OCI-LY1 (cell line): Measurements from ENCODE around the gene ZNF484.
"Not testable (repeated sequence)": the region's sequence is repeated elsewhere in the genome, so short reads cannot be mapped to it uniquely, and the experiment has no call there.

Experiments used
- H2AFZ ChIP-seq: fragments of 200-600 bp; sonication (generic), shearing (Covaris generic); 2 replicates; pipeline ENCODE4 v1.6.0; 2014; ENCODE audit warnings: antibody characterized with exemption, mild to moderate bottlenecking, low read length
- H3F3A ChIP-seq: fragments of 200-600 bp; sonication (generic), shearing (Covaris generic); 2 replicates; pipeline ENCODE4 v1.6.0; 2014; ENCODE audit warnings: mild to moderate bottlenecking, antibody characterized with exemption, low read length, moderate library complexity; ENCODE audit not compliant: insufficient read depth
- H3K27ac ChIP-seq: fragments of 200-600 bp; sonication (generic); 2 replicates; pipeline ENCODE4 v1.5.1; 2014; ENCODE audit warnings: low read length, mixed run types, mild to moderate bottlenecking, low read depth; ENCODE audit not compliant: poor library complexity, severe bottlenecking
- H3K27me3 ChIP-seq: fragments of 200-600 bp; sonication (generic); 2 replicates; pipeline ENCODE4 v1.6.0; 2014; ENCODE audit warnings: antibody characterized with exemption, mild to moderate bottlenecking, low read length, moderate library complexity; ENCODE audit not compliant: insufficient read depth
- H3K36me3 ChIP-seq: fragments of 200-600 bp; sonication (generic); 2 replicates; pipeline ENCODE4 v1.6.1; 2014; ENCODE audit warnings: mild to moderate bottlenecking, antibody characterized with exemption, low read length, moderate library complexity, mixed read lengths; ENCODE audit not compliant: insufficient read depth
- H3K4me1 ChIP-seq: fragments of 200-600 bp; sonication (generic); 2 replicates; pipeline ENCODE4 v1.5.1; 2014; ENCODE audit warnings: mild to moderate bottlenecking, low read length, moderate library complexity; ENCODE audit not compliant: insufficient read depth, severe bottlenecking
- H3K4me2 ChIP-seq: fragments of 200-600 bp; sonication (generic), shearing (Covaris generic); 2 replicates; pipeline ENCODE4 v1.6.1; 2014; ENCODE audit warnings: low read length
- H3K4me3 ChIP-seq: fragments of 200-600 bp; sonication (generic); 2 replicates; pipeline ENCODE4 v1.5.1; 2014; ENCODE audit warnings: low read length, low read depth, mild to moderate bottlenecking, mixed read lengths; ENCODE audit not compliant: poor library complexity, severe bottlenecking
- H3K79me2 ChIP-seq: fragments of 200-600 bp; shearing (Covaris generic); 2 replicates; pipeline ENCODE4 v1.6.1; 2016; ENCODE audit warnings: mixed run types, low read length, mixed read lengths; ENCODE audit not compliant: insufficient read depth
- H3K9ac ChIP-seq: fragments of 200-600 bp; sonication (generic), shearing (Covaris generic); 2 replicates; pipeline ENCODE4 v1.6.1; 2014; ENCODE audit warnings: mild to moderate bottlenecking, low read length, mixed read lengths
- H3K9me2 ChIP-seq: fragments of 200-600 bp; sonication (generic), shearing (Covaris generic); 2 replicates; pipeline ENCODE4 v1.6.1; 2014; ENCODE audit warnings: low read depth, mild to moderate bottlenecking, low read length, mixed read lengths
- H3K9me3 ChIP-seq: fragments of 200-600 bp; shearing (Covaris generic); 2 replicates; pipeline ENCODE4 v1.6.1; 2014; ENCODE audit warnings: low read length, mixed read lengths
- H4K20me1 ChIP-seq: fragments of 200-600 bp; sonication (generic), shearing (Covaris generic); 2 replicates; pipeline ENCODE4 v1.6.0; 2016; ENCODE audit warnings: mild to moderate bottlenecking, low read length; ENCODE audit not compliant: insufficient read depth
- EZH2 ChIP-seq: fragments of 200-600 bp; sonication (generic), shearing (Covaris generic); IDR thresholded peaks from 2 replicates; pipeline ENCODE4 v1.8.0; 2017; ENCODE audit warnings: borderline replicate concordance, mixed run types, mild to moderate bottlenecking, antibody characterized with exemption, low read length, moderate library complexity, mixed read lengths
- TF ChIP-seq, protein P1 (sequence below): fragments of 200-600 bp; sonication (generic), shearing (Covaris generic); IDR thresholded peaks from 2 replicates; pipeline ENCODE4 v1.5.1; 2017; ENCODE audit warnings: mild to moderate bottlenecking, antibody characterized with exemption, low read length, moderate library complexity, mixed read lengths

ZNF484 gene

DNA sequence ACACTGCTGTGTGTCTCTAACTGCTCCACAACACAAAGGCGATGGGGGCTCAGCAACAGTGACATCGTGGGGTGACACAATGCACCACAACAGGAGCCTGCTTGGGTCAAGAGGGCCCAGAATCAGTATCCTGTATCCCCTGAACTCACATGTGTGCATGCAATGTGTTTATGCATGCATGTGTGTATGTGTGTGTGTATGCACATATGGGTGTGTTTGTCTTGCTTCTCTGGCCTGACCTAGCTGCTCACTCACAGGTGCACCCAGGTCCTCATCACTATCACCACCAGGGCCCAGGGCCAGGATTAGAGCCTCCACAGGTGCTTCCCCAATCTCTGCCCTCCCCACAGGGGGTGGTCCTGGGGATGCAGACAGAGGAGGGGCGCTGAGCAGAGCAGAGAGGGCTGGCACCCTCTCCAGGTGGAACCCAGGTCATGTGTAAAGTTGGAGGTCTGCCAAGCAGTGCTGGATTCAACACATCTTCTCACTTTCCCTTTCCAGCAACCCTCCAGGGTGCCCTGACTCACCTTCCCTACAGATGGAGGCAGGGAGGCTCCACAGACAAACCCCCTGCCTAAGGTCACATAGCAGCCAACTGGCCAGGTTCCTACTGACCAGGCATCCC, 18.1 kb upstream of the ZNF484 start:
- Histone ChIP-seq H4K20me1 (no peaks in the 10 kb centered on the region), H3F3A (no peaks in the 10 kb centered on the region), H3K9ac (no peak overlapping the region), H3K27me3 (no peaks in the 10 kb centered on the region), H3K4me2 (no peak overlapping the region), H3K79me2 (no peaks in the 10 kb centered on the region), H2AFZ (no peak overlapping the region), H3K36me3 (no peaks in the 10 kb centered on the region), H3K27ac (no peak overlapping the region), H3K9me3 (no peaks in the 10 kb centered on the region), H3K9me2 (no peaks in the 10 kb centered on the region), H3K4me3 (no peak overlapping the region), H3K4me1 (no peaks in the 10 kb centered on the region)
- TF ChIP-seq, protein P1, sequence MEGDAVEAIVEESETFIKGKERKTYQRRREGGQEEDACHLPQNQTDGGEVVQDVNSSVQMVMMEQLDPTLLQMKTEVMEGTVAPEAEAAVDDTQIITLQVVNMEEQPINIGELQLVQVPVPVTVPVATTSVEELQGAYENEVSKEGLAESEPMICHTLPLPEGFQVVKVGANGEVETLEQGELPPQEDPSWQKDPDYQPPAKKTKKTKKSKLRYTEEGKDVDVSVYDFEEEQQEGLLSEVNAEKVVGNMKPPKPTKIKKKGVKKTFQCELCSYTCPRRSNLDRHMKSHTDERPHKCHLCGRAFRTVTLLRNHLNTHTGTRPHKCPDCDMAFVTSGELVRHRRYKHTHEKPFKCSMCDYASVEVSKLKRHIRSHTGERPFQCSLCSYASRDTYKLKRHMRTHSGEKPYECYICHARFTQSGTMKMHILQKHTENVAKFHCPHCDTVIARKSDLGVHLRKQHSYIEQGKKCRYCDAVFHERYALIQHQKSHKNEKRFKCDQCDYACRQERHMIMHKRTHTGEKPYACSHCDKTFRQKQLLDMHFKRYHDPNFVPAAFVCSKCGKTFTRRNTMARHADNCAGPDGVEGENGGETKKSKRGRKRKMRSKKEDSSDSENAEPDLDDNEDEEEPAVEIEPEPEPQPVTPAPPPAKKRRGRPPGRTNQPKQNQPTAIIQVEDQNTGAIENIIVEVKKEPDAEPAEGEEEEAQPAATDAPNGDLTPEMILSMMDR, result no peak
- TF ChIP-seq EZH2, result no peak

DNA sequence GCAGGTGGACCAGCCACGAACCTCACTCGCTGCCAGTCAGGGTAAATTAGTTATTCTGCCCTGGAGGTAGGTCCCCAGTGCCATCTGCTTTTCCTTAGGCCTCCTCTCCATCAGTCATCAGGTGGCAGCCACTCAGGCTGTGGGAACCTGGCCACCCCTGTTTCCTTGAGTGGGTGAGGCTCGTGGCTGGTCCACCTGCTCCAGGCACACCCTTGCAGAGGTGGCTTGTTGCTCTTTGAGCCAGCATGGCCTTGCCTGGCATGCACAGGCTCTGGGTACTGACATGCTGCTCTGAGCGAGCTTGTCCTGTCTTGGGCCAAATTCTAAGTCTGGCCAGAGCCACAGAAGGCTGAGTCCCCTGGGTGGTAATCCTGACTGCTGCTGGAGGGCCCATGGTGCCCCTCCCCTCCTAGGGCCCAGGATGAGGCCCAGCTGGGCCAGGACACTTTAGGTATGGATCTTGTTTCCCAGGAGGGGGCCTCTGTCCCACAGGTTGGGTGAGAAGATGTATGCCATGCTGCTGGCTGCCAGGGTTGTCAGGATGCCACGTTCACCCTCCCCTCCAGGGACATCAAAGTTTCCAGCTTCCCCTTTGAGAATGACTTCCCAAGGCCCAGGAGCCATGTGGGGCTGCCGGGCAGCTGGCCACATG, 17.0 kb upstream of the ZNF484 start:
- H3K79me2 ChIP-seq, result no peaks in the 10 kb centered on the region
- no peak overlapping the region for H3K27ac ChIP-seq
- TF ChIP-seq EZH2, result no peak
- TF ChIP-seq, protein P1, result no peak
- no peaks in the 10 kb centered on the region for H3K4me1 ChIP-seq
- H4K20me1 ChIP-seq, result no peaks in the 10 kb centered on the region
- H2AFZ ChIP-seq, result no peak overlapping the region
- H3K4me2 ChIP-seq, result no peak overlapping the region
- H3K4me3 ChIP-seq, result no peak overlapping the region
- H3K27me3 ChIP-seq, result no peaks in the 10 kb centered on the region
- H3F3A ChIP-seq, result no peaks in the 10 kb centered on the region
- no peaks in the 10 kb centered on the region for H3K9me2 ChIP-seq
- no peaks in the 10 kb centered on the region for H3K36me3 ChIP-seq
- H3K9ac ChIP-seq, result no peak overlapping the region
- no peaks in the 10 kb centered on the region for H3K9me3 ChIP-seq

DNA sequence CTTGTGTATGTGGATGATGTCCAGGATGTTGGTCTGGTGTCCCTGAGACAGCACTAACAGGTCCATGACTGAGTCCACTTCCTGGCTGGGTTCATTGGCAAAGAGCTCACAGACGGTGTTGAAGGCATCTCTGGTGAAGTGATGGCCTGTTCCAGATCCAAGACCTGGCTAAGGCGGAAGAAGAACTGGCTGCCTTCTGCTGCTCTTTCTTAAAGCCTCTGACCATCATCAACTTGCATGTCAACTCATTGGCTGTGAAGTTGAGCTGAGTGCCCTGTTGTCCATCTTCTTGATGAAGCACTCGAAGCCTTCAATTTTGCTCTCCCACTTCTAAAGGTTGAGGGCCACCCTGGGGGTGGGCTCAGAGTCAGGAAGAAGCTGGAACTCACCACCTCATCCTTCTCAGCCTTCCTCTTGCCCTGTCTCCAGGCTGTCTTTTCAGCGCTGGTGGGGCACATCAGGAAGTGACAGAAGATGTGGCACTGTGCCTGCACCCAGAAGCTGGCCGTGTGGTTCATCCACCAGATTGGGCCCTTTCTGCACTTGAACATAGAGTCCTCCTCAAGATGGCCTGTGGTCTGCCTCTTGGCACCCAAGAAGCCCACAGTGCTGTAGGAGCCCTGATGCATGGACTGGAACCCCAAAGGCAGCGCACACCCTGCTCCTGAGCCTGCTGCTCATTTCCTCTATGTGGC, 16.2 kb upstream of the ZNF484 start:
- not testable (repeated sequence) for H3K36me3 ChIP-seq, H3K79me2 ChIP-seq, H3K9ac ChIP-seq, H3K27me3 ChIP-seq, H3K27ac ChIP-seq, H2AFZ ChIP-seq, H4K20me1 ChIP-seq, H3K9me3 ChIP-seq, H3K4me1 ChIP-seq, H3K9me2 ChIP-seq, H3K4me3 ChIP-seq, H3F3A ChIP-seq, H3K4me2 ChIP-seq

DNA sequence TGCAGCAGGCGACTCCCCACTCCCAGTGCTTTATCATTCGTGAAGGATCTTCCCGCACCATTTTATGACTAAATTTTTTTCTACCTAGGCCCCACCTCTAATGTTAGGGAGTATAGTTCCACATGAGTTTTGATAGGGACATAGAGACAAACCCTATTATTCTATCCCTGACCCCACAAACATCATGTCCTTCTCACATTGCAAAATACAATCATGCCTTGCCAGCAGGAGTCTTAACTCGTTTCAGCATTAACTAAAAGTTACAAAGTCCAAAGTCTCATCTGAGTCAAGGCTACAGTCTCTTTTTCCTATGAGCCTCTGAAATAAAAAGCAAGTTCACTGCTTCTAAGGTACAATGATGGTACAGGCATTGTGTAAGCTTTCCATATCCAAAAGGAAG, 14.4 kb upstream of the ZNF484 start:
- H3K79me2 ChIP-seq, H3K9me2 ChIP-seq, H3K4me1 ChIP-seq, H3K27me3 ChIP-seq, H3K4me2 ChIP-seq, H3K4me3 ChIP-seq, H3K9me3 ChIP-seq, H2AFZ ChIP-seq, H3K9ac ChIP-seq, H3F3A ChIP-seq, H4K20me1 ChIP-seq, H3K36me3 ChIP-seq, H3K27ac ChIP-seq: not testable (repeated sequence)
